Dendritic cell treated with granulocyte-macrophage colony-stimulating factor and Interleukin-4, amounts not matched to agents 40 ng/mL and 50 ng/mL, for 4 days (primary cell): ENCODE results near the gene MIER1.
A peak's percentile ranks its signal among the peaks of the same experiment; 100 is the strongest.

Experiments
- H3K27ac Mint-ChIP-seq: one replicate; pipeline ENCODE4 v1.8.0; 2022; ENCODE audit warnings: mild to moderate bottlenecking, mixed read lengths
- H3K27me3 Mint-ChIP-seq: one replicate; pipeline ENCODE4 v1.8.0; 2022; ENCODE audit warnings: mild to moderate bottlenecking, mixed read lengths
- H3K36me3 Mint-ChIP-seq: one replicate; pipeline ENCODE4 v1.8.0; 2022; ENCODE audit warnings: low read depth, mixed read lengths
- H3K4me1 Mint-ChIP-seq: one replicate; pipeline ENCODE4 v1.8.0; 2022; ENCODE audit warnings: low read depth, mixed read lengths
- H3K4me3 Mint-ChIP-seq: one replicate; pipeline ENCODE4 v1.8.0; 2022; ENCODE audit warnings: mild to moderate bottlenecking, moderate library complexity, mixed read lengths
- H3K9me3 Mint-ChIP-seq: one replicate; pipeline ENCODE4 v1.8.0; 2022; ENCODE audit warnings: mixed read lengths
- intact Hi-C: fragments of 100-400 bp; cut with micrococcal nuclease; formaldehyde crosslinking; loops from one replicate; pipeline ENCODE4 v1.15.0; 2022

MIER1 gene

GRCh38 chr1:66929691-66929998, 4.9 kb downstream of the MIER1 start:
- intact Hi-C loops, result no loop called here
- H3K4me3 Mint-ChIP-seq, result peak overlapping the region; percentile 94
- H3K4me1 Mint-ChIP-seq, result peaks cover 33% of the 10 kb centered on the region
- H3K9me3 Mint-ChIP-seq, result no peaks in the 10 kb centered on the region
- H3K27ac Mint-ChIP-seq, result peak overlapping the region; percentile 96
- peaks cover 31% of the 10 kb centered on the region for H3K36me3 Mint-ChIP-seq
- H3K27me3 Mint-ChIP-seq, result no peaks in the 10 kb centered on the region

DNA sequence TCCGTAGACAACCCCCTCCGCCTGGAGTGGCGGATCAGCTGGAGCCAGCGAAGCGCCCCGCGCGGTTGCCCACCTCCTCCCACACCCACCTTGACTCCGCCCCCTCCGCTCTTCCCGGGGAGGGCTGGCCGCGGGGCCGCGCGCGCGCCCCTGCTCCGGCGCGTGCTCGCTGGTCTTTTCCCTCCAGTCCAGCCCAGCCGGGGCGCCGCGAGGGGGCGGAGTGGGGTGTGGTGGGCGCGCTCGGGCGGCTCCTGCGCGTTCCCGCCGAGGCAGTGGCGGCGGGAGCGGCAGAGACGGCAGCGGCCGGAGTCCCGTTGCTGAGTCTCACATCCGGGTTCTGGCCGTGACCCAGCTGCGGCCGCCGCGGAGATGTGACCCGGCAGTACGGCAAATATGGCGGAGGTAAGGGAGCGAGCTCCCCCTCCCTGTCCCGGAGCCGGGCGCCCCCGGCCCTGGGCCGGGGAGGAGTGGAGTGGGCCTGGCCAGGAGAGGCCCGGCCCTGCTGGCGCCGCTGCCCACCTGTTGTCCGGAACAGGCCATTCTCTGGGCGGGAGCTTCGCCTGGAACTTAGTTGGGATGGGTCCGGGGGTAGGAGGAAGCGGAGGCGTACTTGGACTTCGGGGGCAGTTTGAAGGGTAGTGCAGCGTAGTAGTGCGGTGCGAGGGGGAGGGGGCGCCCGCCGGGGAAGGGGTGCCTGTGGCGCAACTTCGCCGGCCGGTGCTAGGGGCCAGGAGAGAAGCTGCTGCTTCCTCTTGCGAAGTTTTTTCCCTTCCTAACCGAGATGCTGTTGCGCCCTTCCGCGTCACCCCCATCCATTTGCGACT, 5.4 kb downstream of the MIER1 start:
- Mint-ChIP-seq H3K4me3 (peak overlapping the region; percentile 94), H3K9me3 (no peaks in the 10 kb centered on the region), H3K27ac (peak overlapping the region; percentile 96), H3K4me1 (peaks cover 33% of the 10 kb centered on the region), H3K27me3 (no peaks in the 10 kb centered on the region), H3K36me3 (peaks cover 26% of the 10 kb centered on the region)
- intact Hi-C loops, result loop anchor here (2.0 to 10.0 kb wide), 3 partner anchors 122 to 501 kb away; partner anchors contain the start of genes SERBP1 and SLC35D1

DNA sequence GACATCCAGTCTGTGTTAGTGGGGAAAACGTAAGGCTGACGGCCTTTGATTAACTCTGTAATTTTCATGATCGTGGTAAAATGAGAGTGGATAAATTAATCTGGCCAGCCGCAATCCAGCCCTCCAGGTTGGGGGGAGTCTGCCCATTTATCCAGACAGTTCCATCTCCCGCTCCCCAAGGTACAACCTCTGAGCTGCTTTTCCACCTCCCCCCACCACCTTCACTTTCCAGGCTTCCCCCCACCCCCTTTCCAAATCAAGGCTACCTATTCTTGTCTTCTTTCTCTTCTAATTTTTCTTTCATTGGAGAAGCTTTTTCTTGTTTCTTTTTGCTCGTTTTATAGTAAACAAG, 6.0 kb downstream of the MIER1 start:
- Mint-ChIP-seq H3K27me3 (no peaks in the 10 kb centered on the region), H3K4me3 (peak overlapping the region; percentile 94), H3K9me3 (no peaks in the 10 kb centered on the region), H3K27ac (peak overlapping the region; percentile 96), H3K36me3 (peaks cover 22% of the 10 kb centered on the region), H3K4me1 (peaks cover 30% of the 10 kb centered on the region)
- intact Hi-C loops, result loop anchor here (2.0 to 10.0 kb wide), 3 partner anchors 122 to 500 kb away; partner anchors contain the start of genes SERBP1 and SLC35D1

DNA sequence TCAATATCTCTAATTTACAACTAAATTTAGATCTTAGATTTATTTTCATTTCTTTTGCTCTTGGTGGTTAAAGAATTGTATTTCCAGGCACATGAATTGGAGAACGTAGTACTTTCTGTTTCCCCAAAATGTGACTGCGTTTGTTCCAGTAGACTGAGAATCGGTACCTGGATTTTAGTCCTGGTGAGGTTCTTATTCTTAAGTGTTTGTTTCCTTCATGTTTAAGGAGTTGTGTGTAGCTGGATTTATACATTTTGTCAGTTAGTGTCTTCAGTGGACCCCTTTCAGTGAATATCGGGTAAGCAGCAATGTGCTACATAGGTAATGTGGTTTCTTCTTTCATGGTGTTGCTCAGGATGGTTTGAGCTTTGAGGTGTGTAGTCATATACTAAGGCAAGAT, 6.8 kb downstream of the MIER1 start:
- Mint-ChIP-seq H3K9me3 (no peaks in the 10 kb centered on the region), H3K4me1 (peaks cover 26% of the 10 kb centered on the region), H3K36me3 (peaks cover 25% of the 10 kb centered on the region), H3K27me3 (no peaks in the 10 kb centered on the region), H3K27ac (peak overlapping the region; percentile 96), H3K4me3 (peak overlapping the region; percentile 94)
- intact Hi-C loops, result loop anchor here (2.0 to 10.0 kb wide), 3 partner anchors 121 to 499 kb away; partner anchors contain the start of genes SERBP1 and SLC35D1

- Mint-ChIP-seq H3K27me3 (no peaks in the 10 kb centered on the region), H3K27ac (no peak overlapping the region), H3K4me1 (peaks cover 29% of the 10 kb centered on the region), H3K36me3 (peaks cover 28% of the 10 kb centered on the region), H3K9me3 (no peaks in the 10 kb centered on the region), H3K4me3 (peak overlapping the region; percentile 30)
- intact Hi-C loops, result loop anchor here (5.0 to 10.0 kb wide), 2 partner anchors 120 to 167 kb away; partner anchors contain the start of gene SLC35D1
These were observed 7.5 kb downstream of the MIER1 start for GRCh38 chr1:66932291-66932690.

GRCh38 chr1:66933887-66934700, 9.3 kb downstream of the MIER1 start:
- Mint-ChIP-seq H3K4me1 (peaks cover 37% of the 10 kb centered on the region), H3K4me3 (peak overlapping the region; percentile 62), H3K36me3 (peaks cover 28% of the 10 kb centered on the region), H3K27me3 (no peaks in the 10 kb centered on the region), H3K27ac (no peak overlapping the region), H3K9me3 (no peaks in the 10 kb centered on the region)
- intact Hi-C loops, result loop anchor here (5.0 to 10.0 kb wide), 2 partner anchors 118 to 169 kb away; partner anchors contain the start of gene SLC35D1

GRCh38 chr1:66937529-66938234, 12.9 kb downstream of the MIER1 start:
- H3K27me3 Mint-ChIP-seq, result no peaks in the 10 kb centered on the region
- intact Hi-C loops, result loop anchor here (10.0 kb wide), 1 partner anchor 173 kb away; no protein-coding TSS in a partner anchor
- peaks cover 26% of the 10 kb centered on the region for H3K4me1 Mint-ChIP-seq
- H3K9me3 Mint-ChIP-seq, result no peaks in the 10 kb centered on the region
- no peak overlapping the region for H3K4me3 Mint-ChIP-seq
- peaks cover 36% of the 10 kb centered on the region for H3K36me3 Mint-ChIP-seq
- no peak overlapping the region for H3K27ac Mint-ChIP-seq

DNA sequence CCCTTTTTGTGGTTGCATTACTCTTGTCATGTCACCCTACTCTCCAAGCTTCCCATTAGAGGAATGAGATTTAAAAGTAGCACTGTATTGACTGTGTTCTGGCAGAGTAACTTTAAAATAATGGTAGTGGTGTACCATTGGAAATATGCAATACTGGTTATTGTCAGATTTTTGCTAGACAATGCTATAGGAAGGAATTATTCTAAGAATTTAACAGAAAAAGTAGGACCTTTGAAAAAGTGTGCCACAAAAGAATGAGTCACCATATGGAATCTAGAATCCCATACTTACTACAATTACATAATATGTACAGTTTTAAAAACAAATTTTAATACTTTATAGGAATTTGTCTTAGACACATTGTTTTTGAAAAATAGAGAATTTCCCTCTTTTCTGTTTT, 13.8 kb downstream of the MIER1 start:
- Mint-ChIP-seq H3K27ac (no peak overlapping the region), H3K4me3 (no peak overlapping the region), H3K9me3 (no peaks in the 10 kb centered on the region), H3K4me1 (peaks cover 22% of the 10 kb centered on the region), H3K36me3 (peaks cover 43% of the 10 kb centered on the region), H3K27me3 (no peaks in the 10 kb centered on the region)
- intact Hi-C loops, result loop anchor here (10.0 kb wide), 1 partner anchor 174 kb away; no protein-coding TSS in a partner anchor

GRCh38 chr1:66940981-66941380, 16.2 kb downstream of the MIER1 start:
- Mint-ChIP-seq H3K4me1 (peaks cover 24% of the 10 kb centered on the region), H3K36me3 (peaks cover 47% of the 10 kb centered on the region), H3K27ac (no peak overlapping the region), H3K9me3 (no peaks in the 10 kb centered on the region), H3K27me3 (no peaks in the 10 kb centered on the region), H3K4me3 (no peak overlapping the region)
- intact Hi-C loops, result no loop called here

DNA sequence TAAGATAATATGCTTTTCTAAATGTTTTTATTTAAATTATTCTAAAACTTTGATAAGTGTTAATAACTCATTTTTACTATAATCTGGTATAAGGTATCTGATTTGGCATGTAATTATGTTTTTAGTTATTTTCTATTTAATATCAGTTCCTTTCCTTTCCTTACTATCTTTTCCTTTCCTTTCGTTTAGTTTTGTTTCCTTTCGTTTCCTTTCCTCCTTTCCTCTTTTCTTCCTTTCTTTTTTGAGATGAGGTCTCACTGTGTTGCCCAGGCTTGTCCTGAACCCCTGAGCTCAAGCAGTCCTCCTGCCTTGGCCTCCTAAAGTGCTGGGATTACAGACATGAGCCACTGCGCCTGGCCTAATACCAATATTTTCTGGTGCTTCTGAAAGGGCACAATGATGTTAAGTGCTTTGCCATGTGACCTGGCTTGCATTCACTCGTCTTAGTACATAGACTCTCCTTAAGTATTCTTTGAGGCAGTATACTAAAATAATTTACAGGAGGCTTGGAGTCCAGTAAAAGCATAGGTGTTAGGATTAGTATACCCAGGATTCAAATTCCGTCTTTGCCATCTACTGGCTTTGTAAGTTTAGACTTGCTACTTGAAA, 18.7 kb downstream of the MIER1 start:
- Mint-ChIP-seq H3K27ac (no peak overlapping the region), H3K4me3 (no peak overlapping the region), H3K9me3 (no peaks in the 10 kb centered on the region), H3K36me3 (peaks cover 61% of the 10 kb centered on the region), H3K4me1 (peaks cover 36% of the 10 kb centered on the region), H3K27me3 (no peaks in the 10 kb centered on the region)
- intact Hi-C loops, result no loop called here

- Mint-ChIP-seq H3K27ac (no peak overlapping the region), H3K36me3 (peaks cover 69% of the 10 kb centered on the region)
- intact Hi-C loops, result no loop called here
These were observed 19.8 kb downstream of the MIER1 start for GRCh38 chr1:66944330-66945274.

GRCh38 chr1:66945316-66945715, 20.5 kb downstream of the MIER1 start:
- Mint-ChIP-seq H3K27ac (no peak overlapping the region), H3K36me3 (peaks cover 69% of the 10 kb centered on the region), H3K4me1 (peaks cover 26% of the 10 kb centered on the region), H3K4me3 (no peak overlapping the region), H3K9me3 (no peaks in the 10 kb centered on the region), H3K27me3 (no peaks in the 10 kb centered on the region)
- intact Hi-C loops, result no loop called here

More at GRCh38 chr1:66944330-66945274, 19.8 kb downstream of the MIER1 start:
- Mint-ChIP-seq H3K4me1 (peaks cover 29% of the 10 kb centered on the region), H3K4me3 (no peak overlapping the region), H3K27me3 (no peaks in the 10 kb centered on the region), H3K9me3 (no peaks in the 10 kb centered on the region)
